Measurements from ENCODE around the gene BTRC.
"Not testable (repeated sequence)": the region's sequence is repeated elsewhere in the genome, so short reads cannot be mapped to it uniquely, and the experiment has no call there.

The BTRC gene

GRCh38 chr10:101380353-101381017 lies 26.5 kb downstream of the BTRC start:
- peak overlapping the region; percentile 88 for H3K27ac ChIP-seq
- peak; percentile 98 for DNase-seq (ENCODE audit: low read depth, low spot score)

- H3K27ac ChIP-seq = no peak overlapping the region
- no peak for DNase-seq (ENCODE audit: low read depth, low spot score)
Observed at GRCh38 chr10:101385866-101386658, 32.1 kb downstream of the BTRC start.

GRCh38 chr10:101386659-101387259 lies 32.8 kb downstream of the BTRC start:
- no peak overlapping the region for H3K27ac ChIP-seq
- DNase-seq (ENCODE audit: low read depth, low spot score) = no peak

- DNase-seq (ENCODE audit: low read depth, low spot score) = no peak
Observed at GRCh38 chr10:101388676-101389276, 34.8 kb downstream of the BTRC start.

GRCh38 chr10:101389532-101389931 lies 35.6 kb downstream of the BTRC start:
- H3K27ac ChIP-seq; DNase-seq (ENCODE audit: low read depth, low spot score): not testable (repeated sequence)

More at GRCh38 chr10:101388676-101389276, 34.8 kb downstream of the BTRC start:
- H3K27ac ChIP-seq = no peak overlapping the region

- no peak overlapping the region for H3K27ac ChIP-seq
Observed at GRCh38 chr10:101389986-101390531, 36.1 kb downstream of the BTRC start.

GRCh38 chr10:101393378-101393777 lies 39.4 kb downstream of the BTRC start:
- DNase-seq (ENCODE audit: low read depth, low spot score) = no peak

More at GRCh38 chr10:101389986-101390531, 36.1 kb downstream of the BTRC start:
- no peak for DNase-seq (ENCODE audit: low read depth, low spot score)

GRCh38 chr10:101394524-101395133 lies 40.7 kb downstream of the BTRC start:
- H3K27ac ChIP-seq = no peak overlapping the region
- DNase-seq (ENCODE audit: low read depth, low spot score) = peak; percentile 44

More at GRCh38 chr10:101393378-101393777, 39.4 kb downstream of the BTRC start:
- H3K27ac ChIP-seq = no peak overlapping the region

- no peak overlapping the region for H3K27ac ChIP-seq
- no peak for DNase-seq (ENCODE audit: low read depth, low spot score)
Observed at GRCh38 chr10:101397140-101397539, 43.2 kb downstream of the BTRC start.

GRCh38 chr10:101400585-101400984 lies 46.6 kb downstream of the BTRC start:
- DNase-seq (ENCODE audit: low read depth, low spot score) = no peak
- no peak overlapping the region for H3K27ac ChIP-seq

GRCh38 chr10:101402711-101403110 lies 48.7 kb downstream of the BTRC start:
- no peak for DNase-seq (ENCODE audit: low read depth, low spot score)
- no peak overlapping the region for H3K27ac ChIP-seq

- no peak overlapping the region for H3K27ac ChIP-seq
- no peak for DNase-seq (ENCODE audit: low read depth, low spot score)
Observed at GRCh38 chr10:101403161-101403560, 49.2 kb downstream of the BTRC start.

GRCh38 chr10:101405001-101405400 lies 51.0 kb downstream of the BTRC start:
- no peak overlapping the region for H3K27ac ChIP-seq
- DNase-seq (ENCODE audit: low read depth, low spot score) = no peak

GRCh38 chr10:101411598-101411997 lies 57.6 kb downstream of the BTRC start:
- H3K27ac ChIP-seq = no peak overlapping the region
- DNase-seq (ENCODE audit: low read depth, low spot score) = no peak

- H3K27ac ChIP-seq = no peak overlapping the region
- DNase-seq (ENCODE audit: low read depth, low spot score) = no peak
Observed at GRCh38 chr10:101414034-101414433, 60.1 kb downstream of the BTRC start.

- no peak for DNase-seq (ENCODE audit: low read depth, low spot score)
- H3K27ac ChIP-seq = no peak overlapping the region
Observed at GRCh38 chr10:101415884-101416283, 61.9 kb downstream of the BTRC start.

- not testable (repeated sequence) for H3K27ac ChIP-seq; DNase-seq (ENCODE audit: low read depth, low spot score)
Observed at GRCh38 chr10:101421967-101422366, 68.0 kb downstream of the BTRC start.

- DNase-seq (ENCODE audit: low read depth, low spot score) = no peak
- no peak overlapping the region for H3K27ac ChIP-seq
Observed at GRCh38 chr10:101425535-101425934, 71.6 kb downstream of the BTRC start.

- no peak overlapping the region for H3K27ac ChIP-seq
- DNase-seq (ENCODE audit: low read depth, low spot score) = no peak
Observed at GRCh38 chr10:101428036-101428435, 74.1 kb downstream of the BTRC start.

GRCh38 chr10:101429423-101429822 lies 75.5 kb downstream of the BTRC start:
- no peak for DNase-seq (ENCODE audit: low read depth, low spot score)

More at GRCh38 chr10:101429423-101429822, 75.5 kb downstream of the BTRC start:
- H3K27ac ChIP-seq = no peak overlapping the region
